Ovary (tissue), 9 donors: ENCODE measurements around the gene CFAP92. TPM values are rescaled to one million over a fixed set of nuclear protein-coding genes. Genes with fewer than 3 reads are reported as not detected.

Source experiments
- DNase-seq, 5 donors: peaks; one replicate each; pipeline ENCODE4 v3.0.0-alpha.2; 2019 to 2020
- H3K27ac ChIP-seq, 2 donors: fragments of 200-600 bp; one replicate each; pipeline versions ENCODE4 v1.5.1 to v1.8.0; 2019 to 2022
- H3K27me3 ChIP-seq: fragments of 200-600 bp; one replicate; pipeline ENCODE4 v1.8.0; 2022
- H3K36me3 ChIP-seq: fragments of 200-600 bp; sonication (generic); one replicate; pipeline ENCODE4 v1.5.1; 2019
- H3K4me1 ChIP-seq: one replicate; pipeline ENCODE4 v1.8.1; 2013; ENCODE audit warnings: mild to moderate bottlenecking, moderate library complexity; ENCODE audit not compliant: insufficient read depth
- H3K4me3 ChIP-seq: fragments of 200-600 bp; sonication (generic); one replicate; pipeline ENCODE4 v1.5.1; 2017
- H3K9me3 ChIP-seq, 2 donors: fragments of 200-600 bp in 1 of 2; sonication (generic) in 1 of 2; one replicate each; pipeline versions ENCODE4 v1.5.1 to v1.8.1; 2013 to 2019; ENCODE audit warnings: mild to moderate bottlenecking in 1 of 2, moderate library complexity in 1 of 2
- CTCF ChIP-seq, 3 donors: fragments of 450-650 bp in 2 of 3; fragments of 200-600 bp in 1 of 3; IDR thresholded peaks; one replicate each; pipeline versions ENCODE4 v1.5.1 to v1.8.0; 2016 to 2022; ENCODE audit warnings: antibody characterized with exemption in 3 of 3, mild to moderate bottlenecking in 1 of 3
- EP300 ChIP-seq: sonication (generic); formaldehyde crosslinking; IDR thresholded peaks from one replicate; pipeline ENCODE4 v1.6.1; 2017; ENCODE audit warnings: antibody characterized with exemption
- POLR2A ChIP-seq: fragments of 450-650 bp; IDR thresholded peaks from one replicate; pipeline ENCODE4 v1.6.1; 2017; ENCODE audit warnings: antibody characterized with exemption, mild to moderate bottlenecking, moderate library complexity
- WGBS, 3 donors: extraction: QIAGEN DNeasy Blood & Tissue Kit in 1 of 3; methylation state at CpG; one replicate each; pipeline versions ENCODE4 v1.1.5 to v1.1.7; 2013 to 2017; 5-methylcytosine and 5-hydroxymethylcytosine counted together
- intact Hi-C, 4 donors: fragments of 100-400 bp; cut with DNase I; formaldehyde crosslinking; loops; one replicate each; pipeline versions ENCODE4 v1.11.0 to v1.15.1; 2022 to 2023
- polyA plus RNA-seq, 2 donors: library from polyadenylated mRNA; stranded (reverse); fragments of 200-250 nt in 1 of 2; fragments of 350-450 nt in 1 of 2; fragmentation: Illumina TruSeq in 1 of 2; extraction: RNeasy Lipid Tissue Mini Kit (QIAGEN cat#74804) in 1 of 2; gene quantifications; one replicate each; pipeline ENCODE4 v1.2.3, GENCODE V29; 2013 to 2014
- total RNA-seq, 7 donors: library from RNA; depleted of rRNA in 2 of 7; stranded (reverse); fragments of >200 nt in 2 of 7; fragmentation: NEBNext Ultra II Directional in 3 of 7; extraction: Animal tissue kit (Norgen Biotek cat#: 25700) in 3 of 7; gene quantifications; one replicate each; pipeline versions ENCODE4 v1.1.0 to v1.2.4, GENCODE V29; 2016 to 2023
- donor health status: DM: no; HTN: no; CAD: no; lungs with moderate emphysema.
- donor health status: DM: no; HTN: no; CAD: no.
- donor health status: Bipolar disorder and iron deficiency.
- donor health status: DM: yes; HTN: yes; CAD: no.
- donor health status: DM: no; HTN: no; CAD: no.
- donor health status: DM: yes; HTN: yes; CAD: no.

Gene CFAP92
- total and polyA plus RNA-seq, 9 donors, result 0.89 to 3.8 (median 1.5) TPM

- intact Hi-C loops, result no loop called here
- no peak for DNase-seq
- no peak for TF ChIP-seq CTCF (IDR thresholded peaks at IDR 0.05)
- no peak for TF ChIP-seq POLR2A
- TF ChIP-seq EP300, result no peak
- Histone ChIP-seq H3K27ac (no peak overlapping the region), H3K4me3 (peak overlapping the region; percentile 41), H3K36me3 (no peaks in the 10 kb centered on the region), H3K9me3 (no peaks in the 10 kb centered on the region), H3K4me1 (peaks cover 9% of the 10 kb centered on the region), H3K27me3 (no peaks in the 10 kb centered on the region)
- 79 to 87% (median 83%) methylated on average over 15 of the region's 15 CpGs for WGBS, 3 donors
Observed at GRCh38 chr3:129027544-129027880, 33.6 kb upstream of the CFAP92 start.

- H3K27ac ChIP-seq, result no peak overlapping the region
- DNase-seq, result peak; percentile 84 to 88 (median 86)
- H3K4me3 ChIP-seq, result peak overlapping the region; percentile 41
- no peaks in the 10 kb centered on the region for H3K27me3 ChIP-seq
- TF ChIP-seq EP300 (no peak), POLR2A (no peak), CTCF (IDR thresholded peaks at IDR 0.05) (peak; percentile 41 to 77 (median 70))
- no peaks in the 10 kb centered on the region for H3K9me3 ChIP-seq
- no peaks in the 10 kb centered on the region for H3K36me3 ChIP-seq
- intact Hi-C loops, result no loop called here
- peaks cover 14% of the 10 kb centered on the region for H3K4me1 ChIP-seq
- WGBS, 3 donors, result 12 to 13% (median 13%) methylated on average over 36 to 54 of the region's 54 CpGs
Observed at GRCh38 chr3:129026728-129027543, 33.1 kb upstream of the CFAP92 start.

- no peak overlapping the region for H3K4me3 ChIP-seq
- no peak for TF ChIP-seq CTCF (IDR thresholded peaks at IDR 0.05)
- TF ChIP-seq EP300, result no peak
- no peak for TF ChIP-seq POLR2A
- intact Hi-C loops, result no loop called here
- no peaks in the 10 kb centered on the region for H3K9me3 ChIP-seq
- 20 to 34% (median 33%) methylated on average over 8 of the region's 8 CpGs for WGBS, 3 donors
- no peaks in the 10 kb centered on the region for H3K27me3 ChIP-seq
- H3K27ac ChIP-seq, result no peak overlapping the region
- H3K4me1 ChIP-seq, result peaks cover 19% of the 10 kb centered on the region
- H3K36me3 ChIP-seq, result no peaks in the 10 kb centered on the region
- peak in 4 of 5 donors; percentile 30 to 65 (median 40) for DNase-seq
Observed at GRCh38 chr3:129025691-129026435, 32.0 kb upstream of the CFAP92 start.

- 81 to 90% (median 88%) methylated on average over 15 of the region's 15 CpGs for WGBS, 3 donors
- intact Hi-C loops, result no loop called here
Observed at GRCh38 chr3:129025108-129025507, 31.2 kb upstream of the CFAP92 start.

More at GRCh38 chr3:129025108-129025507, 31.2 kb upstream of the CFAP92 start:
- H3K4me1 ChIP-seq, result peaks cover 21% of the 10 kb centered on the region
- H3K27ac ChIP-seq, result no peak overlapping the region
- no peak for TF ChIP-seq EP300
- no peak for TF ChIP-seq POLR2A
- TF ChIP-seq CTCF (IDR thresholded peaks at IDR 0.05), result no peak
- no peak overlapping the region for H3K4me3 ChIP-seq
- no peaks in the 10 kb centered on the region for H3K27me3 ChIP-seq
- no peaks in the 10 kb centered on the region for H3K36me3 ChIP-seq
- no peaks in the 10 kb centered on the region for H3K9me3 ChIP-seq
- DNase-seq, result peak in 3 of 5 donors; percentile 17 to 32 (median 23)
